HAP-1 (cell line): ENCODE results near the gene CROCC2.

Experiments
- DNase-seq, 2 experiments: peaks; one replicate each; pipeline ENCODE4 v3.0.0-alpha.2; 2016 to 2020; ENCODE audit warnings: low spot score in 2 of 2
- H3K27me3 ChIP-seq: fragments of 250-450 bp; sonication (Bioruptor Pico); 2 replicates; pipeline ENCODE4 v1.5.1; 2020; ENCODE audit warnings: low read depth, mild to moderate bottlenecking, moderate library complexity
- H3K36me3 ChIP-seq: fragments of 250-450 bp; sonication (Bioruptor Pico); replicated peaks from 2 replicates; pipeline ENCODE4 v1.5.1; 2020; ENCODE audit warnings: mild to moderate bottlenecking
- H3K4me1 ChIP-seq: fragments of 250-450 bp; sonication (Bioruptor Pico); 2 replicates; pipeline ENCODE4 v1.5.1; 2020; ENCODE audit warnings: mild to moderate bottlenecking
- H3K4me3 ChIP-seq: fragments of 250-450 bp; sonication (Bioruptor Pico); 2 replicates; pipeline ENCODE4 v1.5.1; 2020; ENCODE audit warnings: mild to moderate bottlenecking, moderate library complexity
- H3K9me3 ChIP-seq: fragments of 250-450 bp; sonication (Bioruptor Pico); 2 replicates; pipeline ENCODE4 v1.5.1; 2020; ENCODE audit warnings: mild to moderate bottlenecking, moderate library complexity
- in situ Hi-C: fragments of 300-500 bp; cut with MboI; formaldehyde crosslinking; loops from 3 replicates; pipeline ENCODE4 v1.14.3; 2020; ENCODE audit warnings: low sequenced_read_pairs, inconsistent platforms, mixed read lengths

The CROCC2 gene

GRCh38 chr2:240990726-240991377 is 84.7 kb downstream of the CROCC2 start:
- no peaks in the 10 kb centered on the region for H3K36me3 ChIP-seq
- no peak overlapping the region for H3K4me3 ChIP-seq
- in situ Hi-C loops, result no loop called here
- peak in 1 of 2 experiments; percentile 7 for DNase-seq
- H3K4me1 ChIP-seq, result no peaks in the 10 kb centered on the region
- no peaks in the 10 kb centered on the region for H3K9me3 ChIP-seq
- no peaks in the 10 kb centered on the region for H3K27me3 ChIP-seq

GRCh38 chr2:240991378-240992263 is 85.5 kb downstream of the CROCC2 start:
- Histone ChIP-seq H3K4me3 (no peak overlapping the region), H3K27me3 (no peaks in the 10 kb centered on the region), H3K9me3 (no peaks in the 10 kb centered on the region), H3K4me1 (no peaks in the 10 kb centered on the region), H3K36me3 (no peaks in the 10 kb centered on the region)
- DNase-seq, result peak in 1 of 2 experiments; percentile 9
- in situ Hi-C loops, result no loop called here

- H3K4me3 ChIP-seq, result no peak overlapping the region
- no peaks in the 10 kb centered on the region for H3K27me3 ChIP-seq
- no peaks in the 10 kb centered on the region for H3K36me3 ChIP-seq
- H3K9me3 ChIP-seq, result no peaks in the 10 kb centered on the region
- H3K4me1 ChIP-seq, result no peaks in the 10 kb centered on the region
- DNase-seq, result peak in 1 of 2 experiments; percentile 6
- in situ Hi-C loops, result no loop called here
Observed at GRCh38 chr2:240992572-240993291, 86.6 kb downstream of the CROCC2 start.

GRCh38 chr2:240993446-240994170 is 87.5 kb downstream of the CROCC2 start:
- Histone ChIP-seq H3K9me3 (no peaks in the 10 kb centered on the region), H3K27me3 (no peaks in the 10 kb centered on the region), H3K4me1 (no peaks in the 10 kb centered on the region), H3K4me3 (no peak overlapping the region), H3K36me3 (no peaks in the 10 kb centered on the region)
- DNase-seq, result peak in 1 of 2 experiments; percentile 5
- in situ Hi-C loops, result no loop called here

GRCh38 chr2:240994171-240994896 is 88.2 kb downstream of the CROCC2 start:
- no peaks in the 10 kb centered on the region for H3K9me3 ChIP-seq
- no peaks in the 10 kb centered on the region for H3K27me3 ChIP-seq
- H3K36me3 ChIP-seq, result no peaks in the 10 kb centered on the region
- H3K4me1 ChIP-seq, result no peaks in the 10 kb centered on the region
- in situ Hi-C loops, result no loop called here
- DNase-seq, result peak in 1 of 2 experiments; percentile 5
- H3K4me3 ChIP-seq, result no peak overlapping the region

- in situ Hi-C loops, result no loop called here
- no peaks in the 10 kb centered on the region for H3K4me1 ChIP-seq
- peak in 1 of 2 experiments; percentile 5 for DNase-seq
- no peaks in the 10 kb centered on the region for H3K27me3 ChIP-seq
- no peaks in the 10 kb centered on the region for H3K9me3 ChIP-seq
- H3K4me3 ChIP-seq, result no peak overlapping the region
- no peaks in the 10 kb centered on the region for H3K36me3 ChIP-seq
Observed at GRCh38 chr2:240995041-240996021, 89.2 kb downstream of the CROCC2 start.

- in situ Hi-C loops, result no loop called here
Observed at GRCh38 chr2:240996161-240996833, 90.2 kb downstream of the CROCC2 start.

GRCh38 chr2:240996834-240997140 is 90.7 kb downstream of the CROCC2 start:
- no peaks in the 10 kb centered on the region for H3K4me1 ChIP-seq
- peak in 1 of 2 experiments; percentile 5 for DNase-seq
- H3K4me3 ChIP-seq, result no peak overlapping the region
- H3K36me3 ChIP-seq, result no peaks in the 10 kb centered on the region
- no peaks in the 10 kb centered on the region for H3K9me3 ChIP-seq
- no peaks in the 10 kb centered on the region for H3K27me3 ChIP-seq
- in situ Hi-C loops, result no loop called here

More at GRCh38 chr2:240996161-240996833, 90.2 kb downstream of the CROCC2 start:
- peak in 1 of 2 experiments; percentile 4 for DNase-seq
- H3K27me3 ChIP-seq, result no peaks in the 10 kb centered on the region
- H3K9me3 ChIP-seq, result no peaks in the 10 kb centered on the region
- H3K36me3 ChIP-seq, result no peaks in the 10 kb centered on the region
- no peaks in the 10 kb centered on the region for H3K4me1 ChIP-seq
- H3K4me3 ChIP-seq, result no peak overlapping the region

GRCh38 chr2:240997141-240997855 is 91.2 kb downstream of the CROCC2 start:
- Histone ChIP-seq H3K9me3 (no peaks in the 10 kb centered on the region), H3K4me1 (no peaks in the 10 kb centered on the region), H3K27me3 (no peaks in the 10 kb centered on the region), H3K4me3 (no peak overlapping the region), H3K36me3 (no peaks in the 10 kb centered on the region)
- peak in 1 of 2 experiments; percentile 4 for DNase-seq
- in situ Hi-C loops, result no loop called here

GRCh38 chr2:240997856-240998705 is 91.9 kb downstream of the CROCC2 start, which contains the start of gene SNED1:
Gene SNED1, plus strand, starts transcription at chr2:240998618. Its CDS starts 220 bp downstream, at chr2:240998838.
- Histone ChIP-seq H3K4me3 (peak within 1 kb of the TSS; percentile 52), H3K4me1 (no peaks in the 10 kb centered on the region), H3K9me3 (no peaks in the 10 kb centered on the region), H3K36me3 (no peaks in the 10 kb centered on the region), H3K27me3 (no peaks in the 10 kb centered on the region)
- DNase-seq, result peak; percentile 64 to 94
- in situ Hi-C loops, result no loop called here
